Middle frontal gyrus (tissue), 1 donor: Measurements from ENCODE around the gene UNC119.

Experiments used
- DNase-seq: peaks from one replicate; pipeline ENCODE4 v3.0.0-alpha.2; 2015; ENCODE audit warnings: low spot score; ENCODE audit errors: extremely low spot score

Gene UNC119

GRCh38 chr17:28499364-28499664, 53.1 kb downstream of the UNC119 start:
- DNase-seq: no peak

- no peak for DNase-seq
Measured at GRCh38 chr17:28498652-28499363, 53.6 kb downstream of the UNC119 start.

- DNase-seq: no peak
Measured at GRCh38 chr17:28497931-28498330, 54.5 kb downstream of the UNC119 start.
